Measurements from ENCODE around the gene CCDC171.
"Not testable (repeated sequence)": the region's sequence is repeated elsewhere in the genome, so short reads cannot be mapped to it uniquely, and the experiment has no call there.

CCDC171 gene

DNA sequence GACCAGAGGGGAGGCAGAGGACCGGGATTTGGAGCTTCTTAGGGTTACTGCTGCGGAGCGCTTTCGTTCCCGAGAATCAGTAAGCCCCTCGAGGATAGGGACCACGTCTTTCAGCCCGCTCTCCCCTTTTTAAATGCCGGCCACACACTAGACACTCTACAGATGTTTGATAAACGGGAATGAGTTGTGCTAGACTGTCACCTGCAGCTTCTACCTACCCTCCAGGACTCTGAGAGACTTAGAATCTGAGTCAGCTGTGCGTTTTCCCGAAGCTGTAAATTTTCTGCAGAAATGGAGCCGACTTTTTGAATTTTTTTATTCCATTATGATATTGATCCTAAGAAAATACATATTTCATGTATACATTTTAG is 670 bp downstream of the CCDC171 start:
- DNase-seq (ENCODE audit: low read depth in 3 of 3, low spot score in 1 of 3) = no peak

DNA sequence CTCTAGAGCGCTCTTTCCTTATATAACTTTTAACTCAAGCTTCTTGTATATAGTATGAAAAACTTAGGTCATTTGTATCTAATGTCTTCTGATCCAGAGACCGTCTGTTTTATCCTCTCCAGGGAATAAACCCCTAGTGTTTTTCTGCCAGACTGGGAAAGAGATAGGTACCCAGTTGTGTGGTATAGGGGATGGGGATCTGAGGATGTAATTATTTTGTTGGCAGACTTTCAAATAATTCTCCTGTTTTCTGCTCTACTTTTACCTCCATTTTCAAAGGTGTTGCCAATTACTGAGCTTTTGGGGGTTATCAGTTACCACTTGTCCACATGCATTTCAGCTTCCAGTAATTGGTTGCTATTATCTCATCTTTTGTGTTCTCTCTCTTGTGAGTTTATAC is 17.9 kb downstream of the CCDC171 start:
- no peak for DNase-seq (ENCODE audit: low read depth in 3 of 3, low spot score in 1 of 3)

DNA sequence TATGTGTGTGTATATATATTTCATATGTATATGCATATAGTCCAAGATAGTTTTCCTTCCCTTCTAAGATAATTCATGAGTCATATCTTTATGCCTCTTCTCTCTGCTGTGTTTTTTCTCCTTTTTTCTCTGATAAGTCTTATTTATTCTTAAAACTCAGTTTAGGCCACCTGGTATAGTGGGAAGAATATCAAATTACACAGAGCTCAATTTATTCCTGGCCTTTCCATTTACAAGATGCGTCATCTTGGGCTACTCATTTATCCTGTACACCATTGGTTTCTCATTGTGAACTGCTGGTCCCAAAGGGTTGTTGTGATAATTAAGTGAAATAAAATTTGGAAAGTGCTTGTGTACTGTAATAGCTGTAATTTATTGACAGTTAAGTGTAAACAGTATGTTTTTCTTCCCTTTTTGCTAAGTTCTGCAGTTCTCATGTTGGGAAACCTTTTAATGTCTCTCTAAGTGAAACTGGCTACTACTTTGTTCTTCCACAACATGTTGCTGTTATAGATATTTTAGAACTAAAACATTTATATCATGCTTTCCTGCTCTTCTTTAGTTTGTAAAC is 19.4 kb downstream of the CCDC171 start:
- DNase-seq (ENCODE audit: low read depth in 3 of 3, low spot score in 1 of 3) = no peak

DNA sequence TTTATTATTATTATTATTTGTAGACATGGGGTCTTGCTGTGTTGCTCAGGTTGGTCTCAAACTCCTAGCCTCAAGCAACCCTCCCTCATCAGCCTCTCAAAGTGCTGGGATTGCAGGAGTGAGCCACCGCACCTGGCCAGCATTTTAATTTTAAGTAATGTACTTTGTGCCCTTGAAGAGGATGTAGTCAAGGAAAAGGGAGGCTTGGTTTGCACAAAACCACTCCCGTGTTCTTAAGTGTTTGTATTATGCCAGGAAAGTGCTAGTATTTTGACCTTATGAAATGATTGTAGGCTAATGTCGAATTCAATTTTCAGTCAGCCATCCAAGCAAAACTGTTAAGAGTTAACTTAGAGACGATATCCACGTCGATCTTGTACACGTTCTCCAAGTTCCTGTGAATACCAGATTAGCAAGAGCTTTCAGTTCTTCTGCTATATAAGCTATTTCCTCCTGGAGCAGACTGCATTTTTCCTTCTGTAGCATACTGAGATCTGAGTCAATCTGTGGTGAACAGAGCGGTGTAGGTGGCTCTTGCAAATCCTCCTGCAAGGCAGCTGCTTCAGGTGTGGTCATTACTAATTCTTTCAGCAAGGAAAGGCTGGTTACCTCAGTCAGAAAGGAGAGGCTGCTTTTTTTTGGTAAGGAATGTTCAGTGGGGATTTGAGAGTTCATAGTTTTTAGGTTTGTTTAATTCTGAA is 23.7 kb downstream of the CCDC171 start:
- DNase-seq (ENCODE audit: low read depth in 3 of 3, low spot score in 1 of 3) = no peak

- DNase-seq (ENCODE audit: low read depth in 3 of 3, low spot score in 1 of 3) = no peak
These were observed 25.9 kb downstream of the CCDC171 start for GRCh38 chr9:15578714-15579113.

DNA sequence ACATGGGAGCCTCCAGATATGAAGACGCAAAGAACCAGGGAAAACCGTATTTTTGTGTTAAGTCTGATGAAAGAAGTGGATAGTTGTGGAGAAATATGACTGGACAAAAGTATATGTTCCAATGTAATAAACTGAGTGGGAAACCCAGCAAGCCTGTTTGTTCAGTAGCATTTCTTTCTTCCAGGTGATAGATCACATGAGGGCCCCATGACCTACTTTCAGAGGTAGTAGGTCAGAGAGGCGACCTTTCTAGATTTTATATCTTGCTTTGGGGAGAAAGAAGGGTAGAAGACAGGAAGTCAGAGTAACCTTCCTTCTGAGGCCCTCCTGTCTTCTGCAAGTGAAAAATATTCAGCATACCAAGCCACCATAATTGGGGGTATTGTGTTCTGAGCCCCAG is 31.5 kb downstream of the CCDC171 start:
- no peak for DNase-seq (ENCODE audit: low read depth in 3 of 3, low spot score in 1 of 3)

GRCh38 chr9:15592317-15592716 is 39.5 kb downstream of the CCDC171 start:
- no peak for DNase-seq (ENCODE audit: low read depth in 3 of 3, low spot score in 1 of 3)

- DNase-seq (ENCODE audit: low read depth in 3 of 3, low spot score in 1 of 3) = not testable (repeated sequence)
These were observed 40.1 kb downstream of the CCDC171 start for GRCh38 chr9:15592940-15593339.

GRCh38 chr9:15600666-15601330 is 48.0 kb downstream of the CCDC171 start:
- not testable (repeated sequence) for DNase-seq (ENCODE audit: low read depth in 3 of 3, low spot score in 1 of 3)

DNA sequence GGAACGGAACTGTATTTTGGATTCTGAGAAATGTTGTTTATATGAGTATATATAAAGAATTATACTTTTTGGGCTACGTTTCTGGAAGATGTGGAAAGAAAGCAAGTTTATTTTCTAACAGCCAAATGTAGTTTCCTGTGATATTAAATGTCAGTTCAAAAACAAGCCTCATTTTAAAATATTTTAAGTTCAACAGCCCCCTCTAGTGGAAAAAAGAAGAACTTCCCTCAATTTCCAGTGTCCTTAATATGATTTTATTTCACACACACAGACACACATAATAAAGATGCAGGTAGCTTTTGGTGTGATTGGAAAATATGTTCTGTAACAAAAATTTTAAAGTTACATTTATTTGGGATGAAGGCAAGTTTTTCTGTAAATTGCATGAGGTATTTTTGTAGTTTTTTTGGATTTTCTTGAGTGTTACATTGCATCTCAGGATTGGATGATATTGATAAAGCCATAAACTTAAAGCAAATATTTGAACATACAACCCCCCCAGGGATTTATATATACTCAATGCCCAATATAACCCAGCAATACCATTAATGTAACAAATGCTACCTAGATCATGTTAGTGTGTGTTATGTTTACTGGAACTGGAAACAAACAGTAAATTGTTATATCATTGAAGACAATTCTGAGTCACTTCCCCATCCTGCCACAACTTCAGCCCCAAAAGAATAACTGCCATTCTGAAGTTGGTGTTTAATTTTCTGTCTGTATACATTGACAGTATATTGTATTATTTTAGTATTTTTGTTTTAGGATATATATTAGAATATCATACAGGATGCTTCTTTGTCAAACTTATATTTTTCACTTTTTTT is 54.0 kb downstream of the CCDC171 start:
- DNase-seq (ENCODE audit: low read depth in 3 of 3, low spot score in 1 of 3) = no peak

- no peak for DNase-seq (ENCODE audit: low read depth in 3 of 3, low spot score in 1 of 3)
These were observed 60.1 kb downstream of the CCDC171 start for GRCh38 chr9:15612962-15613361.

DNA sequence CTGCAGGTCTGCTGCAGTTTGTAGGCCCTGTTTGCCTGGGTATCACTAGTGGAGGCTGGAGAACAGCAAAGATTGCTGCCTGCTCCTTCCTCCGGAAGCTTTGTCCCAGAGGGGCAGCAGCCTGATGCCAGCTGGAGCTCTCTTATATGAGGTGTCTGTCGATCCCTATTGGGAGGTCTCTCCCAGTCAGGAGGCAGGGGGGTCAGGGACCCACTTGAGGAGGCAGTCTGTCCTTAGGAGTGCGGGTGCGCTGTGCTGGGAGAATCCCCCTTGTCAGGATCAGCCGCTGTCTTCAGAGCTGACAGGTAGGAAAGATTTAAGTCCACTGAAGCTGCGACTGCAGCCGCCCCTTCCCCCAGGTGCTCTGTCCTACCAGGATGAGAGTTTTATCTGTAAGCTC is 64.9 kb downstream of the CCDC171 start:
- no peak for DNase-seq (ENCODE audit: low read depth in 3 of 3, low spot score in 1 of 3)

- no peak for DNase-seq (ENCODE audit: low read depth in 3 of 3, low spot score in 1 of 3)
These were observed 65.9 kb downstream of the CCDC171 start for GRCh38 chr9:15618540-15619331.

DNA sequence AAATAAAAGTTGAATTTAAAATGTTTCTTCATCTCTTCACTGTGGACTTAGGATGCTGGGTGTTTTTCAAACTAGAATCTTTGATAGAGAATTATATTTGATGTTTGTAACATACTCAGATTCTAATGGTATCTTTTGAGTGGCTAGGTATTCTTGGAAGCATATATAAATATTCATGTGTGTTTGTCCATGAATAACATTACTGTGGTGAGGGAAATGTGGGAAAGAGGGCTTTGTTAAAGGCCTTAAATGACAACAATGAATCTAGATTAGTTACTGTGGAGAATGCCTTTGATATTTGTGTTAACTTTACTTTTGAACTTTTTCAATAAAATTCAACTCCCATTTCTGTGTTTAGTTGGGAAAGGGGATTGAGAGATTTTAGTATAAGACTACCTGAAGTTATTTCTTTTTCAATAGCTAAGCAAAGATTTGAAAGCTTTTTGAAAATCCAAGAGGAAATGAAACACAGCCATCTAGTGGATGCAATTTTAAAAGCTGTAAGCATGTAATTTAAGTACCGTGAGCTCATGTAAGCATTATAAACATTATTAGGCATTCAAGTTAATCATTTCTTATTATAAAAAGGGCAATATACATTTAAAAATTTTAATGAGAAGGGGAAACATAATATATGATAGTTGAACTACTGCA is 69.6 kb downstream of the CCDC171 start:
- no peak for DNase-seq (ENCODE audit: low read depth in 3 of 3, low spot score in 1 of 3)

GRCh38 chr9:15635752-15636151 is 82.9 kb downstream of the CCDC171 start:
- no peak for DNase-seq (ENCODE audit: low read depth in 3 of 3, low spot score in 1 of 3)

DNA sequence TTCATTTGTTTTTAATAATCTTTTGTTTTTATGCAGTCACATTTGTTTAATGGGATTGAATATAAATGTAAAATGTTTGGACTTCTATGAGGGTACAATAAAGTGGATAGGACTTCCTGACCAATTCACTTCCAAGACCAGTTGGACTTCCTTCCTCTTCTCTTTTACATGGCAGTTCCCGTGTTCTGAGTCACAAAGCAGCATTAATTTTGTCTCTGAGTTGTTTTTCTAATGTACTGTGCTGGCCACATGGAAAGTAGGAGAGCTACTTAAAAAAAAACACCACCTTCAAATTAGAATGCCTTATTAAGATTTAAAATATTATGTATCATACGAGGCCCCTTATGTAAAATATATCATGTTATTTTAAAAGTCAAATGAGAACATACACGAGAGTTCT is 87.3 kb downstream of the CCDC171 start:
- DNase-seq (ENCODE audit: low read depth in 3 of 3, low spot score in 1 of 3) = no peak

GRCh38 chr9:15641291-15641690 is 88.4 kb downstream of the CCDC171 start:
- DNase-seq (ENCODE audit: low read depth in 3 of 3, low spot score in 1 of 3) = no peak

GRCh38 chr9:15642369-15642962 is 89.6 kb downstream of the CCDC171 start:
- DNase-seq (ENCODE audit: low read depth in 3 of 3, low spot score in 1 of 3) = no peak

GRCh38 chr9:15670246-15670645 is 117.4 kb downstream of the CCDC171 start:
- DNase-seq (ENCODE audit: low read depth in 3 of 3, low spot score in 1 of 3) = no peak

DNA sequence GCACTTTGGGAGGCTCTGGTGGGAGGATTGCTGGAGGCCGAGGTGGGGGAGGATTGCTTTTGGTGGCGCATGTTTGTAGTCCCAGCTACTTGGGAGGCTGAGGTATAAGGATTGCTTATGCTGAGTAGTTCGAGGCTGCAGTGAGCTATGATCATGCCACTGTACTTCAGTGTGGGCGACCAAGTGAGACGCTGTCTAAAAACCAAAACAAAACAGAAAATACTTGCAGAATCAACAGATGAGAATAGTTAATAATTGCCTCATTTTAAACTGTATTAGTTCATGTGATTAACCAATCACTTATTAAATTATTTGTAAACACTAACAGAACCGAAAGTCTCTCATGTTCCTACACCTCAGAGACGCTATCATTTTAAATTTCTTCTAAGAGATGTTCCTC is 118.1 kb downstream of the CCDC171 start:
- DNase-seq (ENCODE audit: low read depth in 3 of 3, low spot score in 1 of 3) = no peak
